Mucosa of descending colon (tissue), 3 donors: ENCODE results near the gene MPZL2. TPM values are rescaled to one million over a fixed set of nuclear protein-coding genes. Genes with fewer than 3 reads are reported as not detected.

Experiments used
- ATAC-seq: fragments of 200-7000 bp; cut with Tn5 transposase; one replicate; pipeline ENCODE4 v1.9.1; 2020; ENCODE audit warnings: mild to moderate bottlenecking, moderate library complexity
- DNase-seq, 3 donors: peaks; one replicate each; pipeline ENCODE4 v3.0.0-alpha.2; 2020
- H3K36me3 ChIP-seq: fragments of 200-600 bp; one replicate; pipeline ENCODE4 v1.8.0; 2021; ENCODE audit warnings: low read depth, mild to moderate bottlenecking
- H3K4me1 ChIP-seq: fragments of 200-600 bp; one replicate; pipeline ENCODE4 v1.8.0; 2021; ENCODE audit warnings: low read depth, mild to moderate bottlenecking
- H3K4me3 ChIP-seq: fragments of 200-600 bp; one replicate; pipeline ENCODE4 v1.8.0; 2021; ENCODE audit warnings: mild to moderate bottlenecking
- H3K9me3 ChIP-seq: fragments of 200-600 bp; one replicate; pipeline ENCODE4 v1.8.0; 2021; ENCODE audit warnings: mild to moderate bottlenecking
- CTCF ChIP-seq: fragments of 200-600 bp; IDR thresholded peaks from one replicate; pipeline ENCODE4 v1.8.0; 2022; ENCODE audit warnings: antibody characterized with exemption, mild to moderate bottlenecking
- intact Hi-C, 2 donors: fragments of 100-400 bp; cut with DNase I in 1 of 2; cut with micrococcal nuclease in 1 of 2; formaldehyde crosslinking; loops; one replicate each; pipeline versions ENCODE4 v1.11.0 to v1.11.1; 2022; cut with DNase I, micrococcal nuclease
- total RNA-seq, 3 donors: library from RNA; stranded (reverse); fragmentation: NEBNext Ultra II Directional in 2 of 3; extraction: Animal tissue kit (Norgen Biotek cat#: 25700) in 2 of 3; gene quantifications; one replicate each; pipeline versions ENCODE4 v1.2.1 to v1.2.4, GENCODE V29; 2021 to 2023
- donor health status: DM: no; HTN: no; CAD: no; lungs with moderate emphysema.
- donor health status: DM: no; HTN: no; CAD: no.
- donor health status: DM: no; HTN: yes; CAD: no.

The MPZL2 gene
- total RNA-seq, 3 donors from 2014 or later = 34.4 to 83.1 (median 72.4) TPM

- peak; percentile 14 for ATAC-seq
These were observed 720 bp upstream of the MPZL2 start for GRCh38 chr11:118264569-118265465.

GRCh38 chr11:118263112-118263511, 985 bp downstream of the MPZL2 start:
- H3K4me3 ChIP-seq = peak overlapping the region; percentile 11
- ATAC-seq (peak; percentile 24), DNase-seq (peak in 1 of 3 donors; percentile 51)
- H3K36me3 ChIP-seq = no peaks in the 10 kb centered on the region
- intact Hi-C loops = loop anchor here in 1 of 2 donors (5.0 kb wide), 1 partner anchor 61 kb away; no protein-coding TSS in a partner anchor
- no peaks in the 10 kb centered on the region for H3K9me3 ChIP-seq
- H3K4me1 ChIP-seq = peaks cover 16% of the 10 kb centered on the region
- no peak for TF ChIP-seq CTCF

More at GRCh38 chr11:118264569-118265465, 720 bp upstream of the MPZL2 start:
- no peak for DNase-seq
- Histone ChIP-seq H3K4me3 (no peak overlapping the region), H3K4me1 (peaks cover 16% of the 10 kb centered on the region), H3K9me3 (no peaks in the 10 kb centered on the region), H3K36me3 (no peaks in the 10 kb centered on the region)
- intact Hi-C loops = loop anchor here in 1 of 2 donors (5.0 kb wide), 1 partner anchor 63 kb away; no protein-coding TSS in a partner anchor
- TF ChIP-seq CTCF = no peak

GRCh38 chr11:118260353-118260752, 3.7 kb downstream of the MPZL2 start:
- Histone ChIP-seq H3K36me3 (no peaks in the 10 kb centered on the region), H3K4me1 (peaks cover 16% of the 10 kb centered on the region), H3K4me3 (no peak overlapping the region), H3K9me3 (no peaks in the 10 kb centered on the region)
- DNase-seq (no peak), ATAC-seq (no peak)
- intact Hi-C loops = loop anchor here in 1 of 2 donors (5.0 kb wide), 1 partner anchor 58 kb away; no protein-coding TSS in a partner anchor
- TF ChIP-seq CTCF = no peak

- H3K4me3 ChIP-seq = no peak overlapping the region
These were observed 5.0 kb downstream of the MPZL2 start for GRCh38 chr11:118259138-118259537.

GRCh38 chr11:118258410-118258809, 5.7 kb downstream of the MPZL2 start:
- Histone ChIP-seq H3K4me3 (no peak overlapping the region), H3K9me3 (no peaks in the 10 kb centered on the region), H3K4me1 (peaks cover 16% of the 10 kb centered on the region), H3K36me3 (no peaks in the 10 kb centered on the region)
- TF ChIP-seq CTCF = no peak
- no peak for ATAC-seq
- intact Hi-C loops = no loop called here
- DNase-seq = no peak

More at GRCh38 chr11:118259138-118259537, 5.0 kb downstream of the MPZL2 start:
- Histone ChIP-seq H3K36me3 (no peaks in the 10 kb centered on the region), H3K4me1 (peaks cover 16% of the 10 kb centered on the region), H3K9me3 (no peaks in the 10 kb centered on the region)
- intact Hi-C loops = no loop called here
- no peak for TF ChIP-seq CTCF
- ATAC-seq (no peak), DNase-seq (no peak)
